ENCODE measurements around the gene TTC8.

GRCh38 chr14:88792473-88793258 is 31.8 kb upstream of the TTC8 start, which contains the start of gene EML5:
- TF ChIP-seq CTCF (IDR thresholded peaks at IDR 0.05) (peak in 1 of 2 donors; percentile 44), EP300 (IDR thresholded peaks at IDR 0.05) (no peak)
